ENCODE data around the gene TCAP.

DNA sequence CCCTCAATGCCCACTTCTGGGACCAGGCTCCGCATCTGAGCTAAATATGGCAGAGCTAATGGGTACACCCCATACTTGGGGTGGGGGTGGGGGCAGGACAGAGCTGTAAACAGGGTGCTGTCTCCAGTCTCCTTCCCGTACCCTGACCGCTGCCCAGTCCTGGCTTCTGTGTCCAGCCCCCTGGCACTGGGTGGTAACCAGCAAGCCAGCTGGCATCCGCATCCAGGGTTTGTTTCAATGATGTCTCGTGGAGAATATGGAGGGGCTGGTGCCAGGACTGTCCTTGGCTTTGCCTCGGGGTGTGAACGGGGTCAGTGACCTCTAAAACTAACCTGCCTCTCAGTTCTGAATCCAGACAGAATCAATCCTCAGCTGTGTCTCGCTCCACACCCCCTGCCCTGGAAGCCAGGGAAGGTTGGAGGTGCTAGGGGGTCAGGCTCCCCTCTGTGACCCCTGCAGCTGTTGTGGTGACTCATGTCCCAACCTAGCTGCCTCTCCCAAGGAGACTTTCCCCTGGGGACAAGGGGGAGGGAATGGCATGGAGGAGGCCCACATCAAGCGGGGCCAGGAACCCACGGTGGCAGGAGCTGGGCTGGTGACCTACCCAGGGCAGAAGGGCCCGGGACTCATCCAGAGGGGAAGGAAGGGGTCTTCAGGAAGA is 1.6 kb downstream of the TCAP start:
- TF ChIP-seq, protein P1, sequence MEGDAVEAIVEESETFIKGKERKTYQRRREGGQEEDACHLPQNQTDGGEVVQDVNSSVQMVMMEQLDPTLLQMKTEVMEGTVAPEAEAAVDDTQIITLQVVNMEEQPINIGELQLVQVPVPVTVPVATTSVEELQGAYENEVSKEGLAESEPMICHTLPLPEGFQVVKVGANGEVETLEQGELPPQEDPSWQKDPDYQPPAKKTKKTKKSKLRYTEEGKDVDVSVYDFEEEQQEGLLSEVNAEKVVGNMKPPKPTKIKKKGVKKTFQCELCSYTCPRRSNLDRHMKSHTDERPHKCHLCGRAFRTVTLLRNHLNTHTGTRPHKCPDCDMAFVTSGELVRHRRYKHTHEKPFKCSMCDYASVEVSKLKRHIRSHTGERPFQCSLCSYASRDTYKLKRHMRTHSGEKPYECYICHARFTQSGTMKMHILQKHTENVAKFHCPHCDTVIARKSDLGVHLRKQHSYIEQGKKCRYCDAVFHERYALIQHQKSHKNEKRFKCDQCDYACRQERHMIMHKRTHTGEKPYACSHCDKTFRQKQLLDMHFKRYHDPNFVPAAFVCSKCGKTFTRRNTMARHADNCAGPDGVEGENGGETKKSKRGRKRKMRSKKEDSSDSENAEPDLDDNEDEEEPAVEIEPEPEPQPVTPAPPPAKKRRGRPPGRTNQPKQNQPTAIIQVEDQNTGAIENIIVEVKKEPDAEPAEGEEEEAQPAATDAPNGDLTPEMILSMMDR (conservative IDR thresholded peaks at IDR 0.05 in 1 of 2, IDR thresholded peaks at IDR 0.05 in 1 of 2; ENCODE audit: extremely low read depth in 1 of 2, insufficient read depth in 1 of 2, low read depth in 1 of 2, low read length in 2 of 2), result no peak
- no peak for TF ChIP-seq EZH2 (IDR thresholded peaks at IDR 0.05; ENCODE audit: borderline replicate concordance, low read length)

Data from mammary epithelial cell (primary cell).